ENCODE measurements around the gene CFAP52. TPM values are rescaled to one million over a fixed set of nuclear protein-coding genes. Genes with fewer than 3 reads are reported as not detected.

The CFAP52 gene, protein sequence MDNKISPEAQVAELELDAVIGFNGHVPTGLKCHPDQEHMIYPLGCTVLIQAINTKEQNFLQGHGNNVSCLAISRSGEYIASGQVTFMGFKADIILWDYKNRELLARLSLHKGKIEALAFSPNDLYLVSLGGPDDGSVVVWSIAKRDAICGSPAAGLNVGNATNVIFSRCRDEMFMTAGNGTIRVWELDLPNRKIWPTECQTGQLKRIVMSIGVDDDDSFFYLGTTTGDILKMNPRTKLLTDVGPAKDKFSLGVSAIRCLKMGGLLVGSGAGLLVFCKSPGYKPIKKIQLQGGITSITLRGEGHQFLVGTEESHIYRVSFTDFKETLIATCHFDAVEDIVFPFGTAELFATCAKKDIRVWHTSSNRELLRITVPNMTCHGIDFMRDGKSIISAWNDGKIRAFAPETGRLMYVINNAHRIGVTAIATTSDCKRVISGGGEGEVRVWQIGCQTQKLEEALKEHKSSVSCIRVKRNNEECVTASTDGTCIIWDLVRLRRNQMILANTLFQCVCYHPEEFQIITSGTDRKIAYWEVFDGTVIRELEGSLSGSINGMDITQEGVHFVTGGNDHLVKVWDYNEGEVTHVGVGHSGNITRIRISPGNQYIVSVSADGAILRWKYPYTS
- 0.39 and 0.65 TPM in 2 replicates for total RNA-seq

DNA sequence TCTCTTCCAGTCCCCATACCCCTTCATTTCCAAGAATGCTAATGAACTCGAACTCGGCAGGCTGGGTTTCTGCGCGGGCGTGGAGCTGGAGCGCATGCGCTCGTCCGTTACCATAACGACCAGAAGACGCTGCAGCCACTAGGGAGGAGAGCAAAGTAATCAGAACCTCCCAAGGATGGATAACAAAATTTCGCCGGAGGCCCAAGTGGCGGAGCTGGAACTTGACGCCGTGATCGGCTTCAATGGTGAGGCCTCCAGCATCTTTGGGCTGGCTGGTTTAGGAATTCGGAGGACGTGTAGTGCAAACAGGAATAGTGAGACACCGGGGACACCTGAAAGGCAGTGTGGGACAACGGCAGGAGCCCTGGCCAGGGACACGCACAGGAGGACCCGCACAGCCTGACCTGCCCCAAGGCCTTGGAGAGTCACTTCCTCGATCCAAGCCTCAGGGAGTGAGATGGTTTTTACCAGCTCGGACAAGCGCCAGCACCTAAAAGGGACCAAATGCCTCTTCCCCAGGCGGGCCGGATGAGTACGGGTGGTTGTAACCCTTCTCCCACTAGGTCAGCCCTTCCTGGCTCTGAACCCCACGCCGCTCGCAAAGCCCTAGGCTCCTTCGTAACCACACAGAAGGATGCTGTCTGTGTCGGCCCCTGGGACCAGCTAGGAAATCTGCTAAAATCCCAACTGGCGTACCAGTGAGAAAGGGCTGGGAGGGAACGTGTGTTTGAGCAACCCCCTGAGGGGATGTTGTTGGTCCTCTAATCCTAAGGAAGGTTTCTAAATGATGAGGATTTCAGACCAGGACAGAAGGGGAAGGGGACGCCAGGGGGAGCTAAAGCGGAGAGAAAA, at the start of gene CFAP52:
Gene CFAP52, plus strand, starts transcription at position 122 of the 852 bp plus-strand sequence. Its CDS starts 54 bp downstream, at position 176.

DNA sequence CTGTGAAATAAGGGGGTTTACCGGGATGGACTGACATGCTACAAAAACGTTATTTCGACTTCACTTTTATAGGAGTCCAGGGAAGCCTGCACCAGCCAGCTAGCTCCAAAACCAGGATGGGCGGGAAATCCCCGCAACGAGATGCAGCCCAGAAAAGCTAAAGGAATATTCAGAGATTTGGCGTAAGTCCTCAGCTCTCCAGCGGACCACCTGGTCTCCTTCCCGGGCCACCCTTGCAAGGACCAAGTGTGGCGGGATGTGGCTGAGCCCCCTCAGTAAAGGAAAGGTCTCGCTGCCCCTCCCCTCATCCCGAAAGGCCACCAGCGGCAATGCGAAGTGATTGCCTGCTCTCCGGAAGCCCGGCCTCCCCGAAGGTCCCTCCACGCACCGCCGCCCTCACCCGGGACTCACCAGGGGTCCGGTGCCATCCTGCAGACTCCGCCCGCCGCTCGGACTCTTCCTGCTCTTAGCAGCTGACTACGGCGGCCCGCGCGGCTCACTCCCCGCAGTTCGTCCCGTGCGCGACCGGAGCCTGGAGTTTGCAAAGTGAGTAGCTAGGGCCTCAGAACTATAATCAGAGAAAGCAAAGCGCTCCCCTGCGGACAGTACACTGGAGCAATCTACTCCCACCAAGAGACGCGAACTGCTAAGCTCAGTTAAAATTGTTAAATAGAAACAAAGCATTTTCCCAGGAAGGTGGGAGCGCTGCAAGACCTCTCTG, 901 bp upstream of the CFAP52 start, which contains the start of gene STX8:
Gene STX8, minus strand, starts transcription at position 440 of the 721 bp plus-strand sequence. Its CDS starts 12 bp downstream, at position 428.

DNA sequence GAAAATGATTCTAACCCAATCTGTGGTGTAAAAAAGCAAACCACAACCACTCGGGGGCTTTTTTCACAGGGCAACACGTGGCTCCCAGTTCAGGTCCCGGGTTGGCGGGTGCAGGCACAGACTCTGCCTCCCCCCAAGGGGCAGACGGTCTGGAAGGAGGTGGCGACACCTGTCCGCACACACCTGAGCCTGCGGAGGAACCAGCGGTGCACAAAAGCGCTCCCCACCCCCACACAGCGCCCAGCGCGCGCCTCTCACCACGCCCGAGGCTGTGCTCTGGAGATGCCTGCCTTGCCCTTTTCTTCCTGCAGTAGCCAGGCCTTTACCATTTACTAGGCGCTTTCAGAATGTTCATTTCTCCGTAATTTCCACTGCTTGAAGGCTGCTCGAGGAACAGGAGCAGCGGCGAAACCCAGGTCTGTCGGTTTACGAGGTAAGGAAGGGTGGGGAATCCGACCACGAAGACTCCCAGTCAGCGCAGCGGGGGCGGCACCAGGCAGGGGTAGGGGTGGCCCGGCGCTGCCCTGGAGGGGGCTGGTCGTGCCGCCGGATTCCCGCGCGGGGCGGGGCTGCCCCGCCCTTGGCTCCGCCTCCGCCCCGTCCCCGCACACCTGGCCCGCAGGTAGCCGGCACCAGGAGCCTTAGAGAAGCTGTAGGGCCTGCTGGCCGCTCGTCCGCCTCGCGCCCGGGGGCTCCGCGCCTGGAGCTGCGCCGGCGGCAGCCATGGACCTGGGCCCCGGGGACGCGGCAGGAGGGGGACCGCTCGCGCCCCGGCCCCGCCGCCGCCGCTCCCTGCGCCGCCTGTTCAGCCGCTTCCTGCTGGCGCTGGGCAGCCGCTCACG, 68.7 kb downstream of the CFAP52 start, which contains the start of gene USP43:
Gene USP43, plus strand, starts transcription at position 608 of the 842 bp plus-strand sequence. Its CDS starts 116 bp downstream, at position 724.

Other genes starting within 250 kb of the CFAP52 start
- 84.1 and 94.6 TPM in 2 replicates for gene STX8, start 822 bp upstream of the CFAP52 start, total RNA-seq
- 0.26 and 0.32 TPM in 2 replicates for gene USP43, start 68.9 kb downstream of the CFAP52 start, total RNA-seq
- not detected in 2 replicates for gene DHRS7C, start 214.9 kb downstream of the CFAP52 start, total RNA-seq
- gene GSG1L2, start 245.4 kb downstream of the CFAP52 start, total RNA-seq = not detected in 2 replicates
- 0.13 and 0.22 TPM in 2 replicates for gene GLP2R, start 249.3 kb downstream of the CFAP52 start, total RNA-seq